ENCODE data around the gene SETD1A.

SETD1A gene

GRCh38 chr16:30984669-30985400, 27.3 kb downstream of the SETD1A start, which contains the start of gene HSD3B7:
HSD3B7 (plus strand) TSS chr16:30985207; CDS start chr16:30985659, 452 bp downstream.
- peak within 1 kb of the TSS; percentile 81 for H3K9ac ChIP-seq (ENCODE audit: insufficient read length, low read depth)
- H3K36me3 ChIP-seq (ENCODE audit: insufficient read depth, insufficient read length, low read length) = peaks cover 82% of the 10 kb centered on the region
- H3K9me3 ChIP-seq (ENCODE audit: insufficient read depth, low read length) = no peaks in the 10 kb centered on the region
- H3K27me3 ChIP-seq (ENCODE audit: insufficient read depth, insufficient read length) = no peaks in the 10 kb centered on the region
- DNase-seq (ENCODE audit: low read depth, low spot score) = peak; percentile 75
- TF ChIP-seq ZNF274 (IDR thresholded peaks at IDR 0.05; ENCODE audit: low read depth, low read length) = no peak
- no peak for TF ChIP-seq SUZ12 (IDR thresholded peaks at IDR 0.05; ENCODE audit: extremely low read depth, insufficient read depth, insufficient read length)
- TF ChIP-seq YY1 (IDR thresholded peaks at IDR 0.05; ENCODE audit: insufficient read depth, insufficient read length) = no peak
- H3K4me3 ChIP-seq (ENCODE audit: insufficient read length, low read depth) = peak within 1 kb of the TSS; percentile 18
- peaks cover 18% of the 10 kb centered on the region for H3K4me1 ChIP-seq (ENCODE audit: insufficient read depth, insufficient read length)

DNA sequence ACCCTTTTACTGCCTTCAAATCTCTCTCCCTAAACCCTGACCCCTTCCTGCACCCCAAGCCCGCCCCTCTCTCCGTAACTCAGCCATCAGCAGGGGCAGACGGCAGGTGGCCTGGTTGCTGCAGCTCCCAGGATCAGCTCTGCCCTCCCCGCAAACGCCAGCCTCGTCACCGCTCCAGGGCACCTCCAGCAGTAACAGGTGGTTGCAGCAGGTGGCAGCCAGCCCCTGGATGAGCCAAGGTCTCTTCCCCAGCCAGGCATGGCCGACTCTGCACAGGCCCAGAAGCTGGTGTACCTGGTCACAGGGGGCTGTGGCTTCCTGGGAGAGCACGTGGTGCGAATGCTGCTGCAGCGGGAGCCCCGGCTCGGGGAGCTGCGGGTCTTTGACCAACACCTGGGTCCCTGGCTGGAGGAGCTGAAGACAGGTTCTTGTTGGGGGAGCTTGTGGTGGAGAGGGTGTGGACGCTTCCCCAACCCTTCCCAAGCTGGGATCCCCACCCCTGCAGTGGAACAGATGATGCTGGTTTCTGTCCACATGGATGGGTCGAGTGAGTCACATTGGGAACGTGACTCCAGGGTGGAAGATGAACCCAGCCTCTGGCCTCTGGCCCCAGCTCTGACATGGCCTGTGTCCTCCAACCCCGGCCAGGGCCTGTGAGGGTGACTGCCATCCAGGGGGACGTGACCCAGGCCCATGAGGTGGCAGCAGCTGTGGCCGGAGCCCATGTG, 28.0 kb downstream of the SETD1A start:
- Histone ChIP-seq H3K4me1 (ENCODE audit: insufficient read depth, insufficient read length) (peaks cover 18% of the 10 kb centered on the region), H3K9me3 (ENCODE audit: insufficient read depth, low read length) (no peaks in the 10 kb centered on the region), H3K9ac (ENCODE audit: insufficient read length, low read depth) (peak overlapping the region; percentile 81), H3K27me3 (ENCODE audit: insufficient read depth, insufficient read length) (no peaks in the 10 kb centered on the region), H3K4me3 (ENCODE audit: insufficient read length, low read depth) (peak overlapping the region; percentile 18), H3K36me3 (ENCODE audit: insufficient read depth, insufficient read length, low read length) (peaks cover 75% of the 10 kb centered on the region)
- no peak for DNase-seq (ENCODE audit: low read depth, low spot score)
- TF ChIP-seq YY1 (IDR thresholded peaks at IDR 0.05; ENCODE audit: insufficient read depth, insufficient read length) = no peak
- no peak for TF ChIP-seq ZNF274 (IDR thresholded peaks at IDR 0.05; ENCODE audit: low read depth, low read length)
- TF ChIP-seq SUZ12 (IDR thresholded peaks at IDR 0.05; ENCODE audit: extremely low read depth, insufficient read depth, insufficient read length) = no peak

- Histone ChIP-seq H3K36me3 (ENCODE audit: insufficient read depth, insufficient read length, low read length) (peaks cover 68% of the 10 kb centered on the region), H3K9me3 (ENCODE audit: insufficient read depth, low read length) (no peaks in the 10 kb centered on the region), H3K27me3 (ENCODE audit: insufficient read depth, insufficient read length) (no peaks in the 10 kb centered on the region), H3K4me1 (ENCODE audit: insufficient read depth, insufficient read length) (peaks cover 18% of the 10 kb centered on the region), H3K9ac (ENCODE audit: insufficient read length, low read depth) (no peak overlapping the region), H3K4me3 (ENCODE audit: insufficient read length, low read depth) (no peak overlapping the region)
- TF ChIP-seq YY1 (IDR thresholded peaks at IDR 0.05; ENCODE audit: insufficient read depth, insufficient read length) (no peak), ZNF274 (IDR thresholded peaks at IDR 0.05; ENCODE audit: low read depth, low read length) (no peak), SUZ12 (IDR thresholded peaks at IDR 0.05; ENCODE audit: extremely low read depth, insufficient read depth, insufficient read length) (no peak)
- no peak for DNase-seq (ENCODE audit: low read depth, low spot score)
These were observed 28.8 kb downstream of the SETD1A start for GRCh38 chr16:30986129-30986991.

DNA sequence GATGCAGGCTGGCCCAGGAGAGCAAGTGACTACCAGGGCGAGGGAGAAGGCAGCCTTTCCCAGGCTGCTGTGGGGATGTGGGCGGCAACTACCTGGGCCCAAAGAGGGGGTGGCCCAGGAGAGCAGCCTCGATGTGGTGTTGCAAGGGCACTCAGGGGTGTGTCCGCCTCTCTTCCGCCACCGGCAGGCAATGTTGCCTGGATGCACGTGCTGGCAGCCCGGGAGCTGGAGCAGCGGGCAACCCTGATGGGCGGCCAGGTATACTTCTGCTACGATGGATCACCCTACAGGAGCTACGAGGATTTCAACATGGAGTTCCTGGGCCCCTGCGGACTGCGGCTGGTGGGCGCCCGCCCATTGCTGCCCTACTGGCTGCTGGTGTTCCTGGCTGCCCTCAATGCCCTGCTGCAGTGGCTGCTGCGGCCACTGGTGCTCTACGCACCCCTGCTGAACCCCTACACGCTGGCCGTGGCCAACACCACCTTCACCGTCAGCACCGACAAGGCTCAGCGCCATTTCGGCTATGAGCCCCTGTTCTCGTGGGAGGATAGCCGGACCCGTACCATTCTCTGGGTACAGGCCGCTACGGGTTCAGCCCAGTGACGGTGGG, 30.1 kb downstream of the SETD1A start:
- Histone ChIP-seq H3K4me1 (ENCODE audit: insufficient read depth, insufficient read length) (peaks cover 21% of the 10 kb centered on the region), H3K9me3 (ENCODE audit: insufficient read depth, low read length) (no peaks in the 10 kb centered on the region), H3K36me3 (ENCODE audit: insufficient read depth, insufficient read length, low read length) (peaks cover 56% of the 10 kb centered on the region), H3K4me3 (ENCODE audit: insufficient read length, low read depth) (no peak overlapping the region), H3K27me3 (ENCODE audit: insufficient read depth, insufficient read length) (no peaks in the 10 kb centered on the region), H3K9ac (ENCODE audit: insufficient read length, low read depth) (no peak overlapping the region)
- no peak for DNase-seq (ENCODE audit: low read depth, low spot score)
- TF ChIP-seq SUZ12 (IDR thresholded peaks at IDR 0.05; ENCODE audit: extremely low read depth, insufficient read depth, insufficient read length) (no peak), YY1 (IDR thresholded peaks at IDR 0.05; ENCODE audit: insufficient read depth, insufficient read length) (no peak), ZNF274 (IDR thresholded peaks at IDR 0.05; ENCODE audit: low read depth, low read length) (no peak)

DNA sequence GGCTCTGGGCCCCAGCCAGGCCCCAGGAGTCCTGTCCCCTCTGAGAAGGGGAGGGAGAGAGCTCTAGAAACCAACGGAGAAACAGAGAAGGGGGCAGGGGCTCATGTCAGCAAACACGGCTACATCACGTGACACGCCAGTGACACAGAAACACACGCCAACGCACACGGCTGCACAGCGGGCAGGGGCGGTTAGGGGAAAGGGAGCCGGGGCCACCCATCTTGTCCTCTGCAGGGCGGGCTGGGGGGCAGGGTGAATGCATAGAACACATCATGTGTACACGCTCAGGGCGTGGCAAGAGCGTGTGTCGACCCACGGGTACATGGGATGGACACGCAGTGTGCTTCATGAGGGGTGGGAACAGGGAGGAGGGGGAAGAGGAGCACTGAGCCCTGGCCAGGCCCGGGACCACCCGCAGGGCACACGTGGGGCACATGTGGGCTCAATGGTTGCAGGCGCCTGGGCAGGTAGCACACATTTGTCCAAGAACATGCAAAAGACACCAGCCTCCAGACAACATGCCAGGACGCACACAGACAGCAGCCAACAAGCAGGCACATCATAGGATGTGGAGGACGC, 32.0 kb downstream of the SETD1A start:
- Histone ChIP-seq H3K9ac (ENCODE audit: insufficient read length, low read depth) (no peak overlapping the region), H3K4me1 (ENCODE audit: insufficient read depth, insufficient read length) (peaks cover 26% of the 10 kb centered on the region), H3K4me3 (ENCODE audit: insufficient read length, low read depth) (no peak overlapping the region), H3K27me3 (ENCODE audit: insufficient read depth, insufficient read length) (no peaks in the 10 kb centered on the region), H3K9me3 (ENCODE audit: insufficient read depth, low read length) (no peaks in the 10 kb centered on the region), H3K36me3 (ENCODE audit: insufficient read depth, insufficient read length, low read length) (peaks cover 37% of the 10 kb centered on the region)
- DNase-seq (ENCODE audit: low read depth, low spot score) = no peak
- no peak for TF ChIP-seq SUZ12 (IDR thresholded peaks at IDR 0.05; ENCODE audit: extremely low read depth, insufficient read depth, insufficient read length)
- TF ChIP-seq ZNF274 (IDR thresholded peaks at IDR 0.05; ENCODE audit: low read depth, low read length) = no peak
- TF ChIP-seq YY1 (IDR thresholded peaks at IDR 0.05; ENCODE audit: insufficient read depth, insufficient read length) = no peak

- Histone ChIP-seq H3K27me3 (ENCODE audit: insufficient read depth, insufficient read length) (no peaks in the 10 kb centered on the region), H3K4me3 (ENCODE audit: insufficient read length, low read depth) (no peak overlapping the region), H3K9me3 (ENCODE audit: insufficient read depth, low read length) (no peaks in the 10 kb centered on the region), H3K36me3 (ENCODE audit: insufficient read depth, insufficient read length, low read length) (peaks cover 34% of the 10 kb centered on the region), H3K9ac (ENCODE audit: insufficient read length, low read depth) (no peak overlapping the region), H3K4me1 (ENCODE audit: insufficient read depth, insufficient read length) (peaks cover 23% of the 10 kb centered on the region)
- no peak for DNase-seq (ENCODE audit: low read depth, low spot score)
- TF ChIP-seq SUZ12 (IDR thresholded peaks at IDR 0.05; ENCODE audit: extremely low read depth, insufficient read depth, insufficient read length) (no peak), ZNF274 (IDR thresholded peaks at IDR 0.05; ENCODE audit: low read depth, low read length) (no peak), YY1 (IDR thresholded peaks at IDR 0.05; ENCODE audit: insufficient read depth, insufficient read length) (no peak)
These were observed 32.6 kb downstream of the SETD1A start for GRCh38 chr16:30990105-30990504.
